HEK293T (cell line): ENCODE measurements around the gene CEBPG.

ENCODE experiments used
- BHLHE40 ChIP-seq: fragments of 450-650 bp; IDR thresholded peaks from 2 replicates; pipeline ENCODE4 v1.6.1; 2016; ENCODE audit warnings: mild to moderate bottlenecking, moderate library complexity, borderline replicate concordance
- ELF4 ChIP-seq: fragments of 450-650 bp; IDR thresholded peaks from 2 replicates; pipeline ENCODE4 v1.6.1; 2017; ENCODE audit warnings: antibody characterized with exemption
- FOXM1 ChIP-seq: fragments of 450-650 bp; IDR thresholded peaks from 2 replicates; pipeline ENCODE4 v1.6.1; 2017; ENCODE audit warnings: mild to moderate bottlenecking, borderline replicate concordance
- HDGF ChIP-seq: fragments of 450-650 bp; IDR thresholded peaks from 2 replicates; pipeline ENCODE4 v1.6.1; 2017; ENCODE audit warnings: antibody characterized with exemption, borderline replicate concordance
- L3MBTL2 ChIP-seq: fragments of 450-650 bp; conservative IDR thresholded peaks from 2 replicates; pipeline ENCODE4 v1.6.1; 2016; ENCODE audit warnings: mild to moderate bottlenecking
- SP1 ChIP-seq: fragments of 450-650 bp; IDR thresholded peaks from 2 replicates; pipeline ENCODE4 v1.6.1; 2017
- TF ChIP-seq, protein P1 (sequence below): fragments of 450-650 bp; IDR thresholded peaks from 2 replicates; pipeline ENCODE4 v1.6.1; 2016

- TF ChIP-seq SP1 (no peak), ELF4 (no peak), FOXM1 (no peak), HDGF (no peak), L3MBTL2 (no peak), BHLHE40 (no peak)
- TF ChIP-seq, protein P1, sequence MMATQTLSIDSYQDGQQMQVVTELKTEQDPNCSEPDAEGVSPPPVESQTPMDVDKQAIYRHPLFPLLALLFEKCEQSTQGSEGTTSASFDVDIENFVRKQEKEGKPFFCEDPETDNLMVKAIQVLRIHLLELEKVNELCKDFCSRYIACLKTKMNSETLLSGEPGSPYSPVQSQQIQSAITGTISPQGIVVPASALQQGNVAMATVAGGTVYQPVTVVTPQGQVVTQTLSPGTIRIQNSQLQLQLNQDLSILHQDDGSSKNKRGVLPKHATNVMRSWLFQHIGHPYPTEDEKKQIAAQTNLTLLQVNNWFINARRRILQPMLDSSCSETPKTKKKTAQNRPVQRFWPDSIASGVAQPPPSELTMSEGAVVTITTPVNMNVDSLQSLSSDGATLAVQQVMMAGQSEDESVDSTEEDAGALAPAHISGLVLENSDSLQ, result no peak
Measured at GRCh38 chr19:33365691-33366090, 7.8 kb upstream of the CEBPG start.
